HEK293 (cell line): Measurements from ENCODE around the gene DKK3.

ENCODE experiments used
- CTCF ChIA-PET: fragments of 350-600 bp; formaldehyde crosslinking; extraction: SDS; loops from one replicate; lab custom pipeline; 2021; ENCODE audit warnings: antibody characterized with exemption; lab: Yijun Ruan, JAX
- POLR2A ChIA-PET: fragments of 300-600 bp; formaldehyde crosslinking; extraction: SDS; loops from one replicate; lab custom pipeline; 2020; ENCODE audit warnings: antibody characterized with exemption, inconsistent platforms; lab: Yijun Ruan, JAX
- H3K27ac ChIP-seq: fragments of 200-500 bp; sonication (Bioruptor generic); 2 replicates; pipeline ENCODE4 v1.5.1; 2014; ENCODE audit warnings: low read depth, low read length, control low read depth, inconsistent platforms; ENCODE audit errors: extremely low read depth
- H3K36me3 ChIP-seq, 2 experiments: fragments of 200-500 bp in 1 of 2; sonication (Bioruptor generic) in 1 of 2; 1 replicate in 1 of 2; 2 replicates in 1 of 2; pipeline ENCODE4 v1.5.1; 2014 to 2017; ENCODE audit warnings: inconsistent platforms in 2 of 2, low read length in 2 of 2; ENCODE audit not compliant: control insufficient read depth in 2 of 2, insufficient read depth in 1 of 2
- H3K4me1 ChIP-seq: fragments of 200-500 bp; sonication (Bioruptor generic); 2 replicates; pipeline ENCODE4 v1.5.1; 2014; ENCODE audit warnings: mild to moderate bottlenecking, low read length, inconsistent platforms; ENCODE audit not compliant: control insufficient read depth, insufficient read depth
- H3K4me3 ChIP-seq: 2 replicates; pipeline ENCODE4 v1.5.1; 2011; ENCODE audit warnings: low read depth, mild to moderate bottlenecking, control low read depth, low read length, moderate library complexity
- H3K9me3 ChIP-seq: fragments of 200-500 bp; sonication (Bioruptor generic); 2 replicates; pipeline ENCODE4 v1.5.1; 2014; ENCODE audit warnings: low read depth, low read length, inconsistent platforms; ENCODE audit not compliant: control insufficient read depth, insufficient read depth
- GLIS1 ChIP-seq: fragments of 450-650 bp; formaldehyde crosslinking; IDR thresholded peaks from 2 replicates; pipeline ENCODE4 v1.5.1; 2016; ENCODE audit warnings: missing biosample characterization, missing genetic modification characterization
- MEIS1 ChIP-seq: sonication (generic); formaldehyde crosslinking; IDR thresholded peaks from 2 replicates; pipeline ENCODE4 v1.8.1; 2022; ENCODE audit warnings: missing genetic modification reagents, mild to moderate bottlenecking, borderline replicate concordance
- SP3 ChIP-seq: fragments of 450-650 bp; formaldehyde crosslinking; IDR thresholded peaks from 2 replicates; pipeline ENCODE4 v1.5.1; 2016; ENCODE audit warnings: missing biosample characterization, missing genetic modification characterization
- ZBTB1 ChIP-seq: fragments of 450-650 bp; formaldehyde crosslinking; IDR thresholded peaks from 2 replicates; pipeline ENCODE4 v1.5.1; 2016; ENCODE audit warnings: missing biosample characterization, missing genetic modification characterization
- ZNF10 ChIP-seq: fragments of 450-650 bp; formaldehyde crosslinking; IDR thresholded peaks from 2 replicates; pipeline ENCODE4 v1.5.1; 2017; ENCODE audit warnings: missing biosample characterization, missing genetic modification characterization
- ZNF174 ChIP-seq: fragments of 450-650 bp; formaldehyde crosslinking; IDR thresholded peaks from 2 replicates; pipeline ENCODE4 v1.5.0; 2017; ENCODE audit warnings: missing biosample characterization, mild to moderate bottlenecking, missing genetic modification characterization
- ZNF2 ChIP-seq: fragments of 450-650 bp; formaldehyde crosslinking; IDR thresholded peaks from 2 replicates; pipeline ENCODE4 v1.5.1; 2016; ENCODE audit warnings: missing biosample characterization, missing genetic modification characterization
- ZNF248 ChIP-seq: fragments of 450-650 bp; formaldehyde crosslinking; IDR thresholded peaks from 2 replicates; pipeline ENCODE4 v1.5.1; 2017; ENCODE audit warnings: missing biosample characterization, missing genetic modification characterization
- ZNF266 ChIP-seq: fragments of 450-650 bp; formaldehyde crosslinking; IDR thresholded peaks from 2 replicates; pipeline ENCODE4 v1.5.1; 2016; ENCODE audit warnings: missing biosample characterization, missing genetic modification characterization, low read depth
- ZNF350 ChIP-seq: fragments of 450-650 bp; formaldehyde crosslinking; IDR thresholded peaks from 2 replicates; pipeline ENCODE4 v1.5.0; 2017; ENCODE audit warnings: missing biosample characterization, mild to moderate bottlenecking, missing genetic modification characterization
- ZNF501 ChIP-seq: fragments of 450-650 bp; formaldehyde crosslinking; IDR thresholded peaks from 2 replicates; pipeline ENCODE4 v1.5.1; 2016; ENCODE audit warnings: missing biosample characterization, missing genetic modification characterization
- ZNF514 ChIP-seq: fragments of 450-650 bp; formaldehyde crosslinking; IDR thresholded peaks from 2 replicates; pipeline ENCODE4 v1.5.1; 2016; ENCODE audit warnings: missing biosample characterization, missing genetic modification characterization
- ZNF548 ChIP-seq: fragments of 450-650 bp; formaldehyde crosslinking; IDR thresholded peaks from 2 replicates; pipeline ENCODE4 v1.5.1; 2016; ENCODE audit warnings: missing biosample characterization, missing genetic modification characterization
- ZNF555 ChIP-seq: fragments of 450-650 bp; formaldehyde crosslinking; conservative IDR thresholded peaks from 2 replicates; pipeline ENCODE4 v1.5.1; 2017; ENCODE audit warnings: missing biosample characterization, mild to moderate bottlenecking, missing genetic modification characterization, inconsistent platforms
- ZNF654 ChIP-seq: fragments of 450-650 bp; formaldehyde crosslinking; IDR thresholded peaks from 2 replicates; pipeline ENCODE4 v1.5.1; 2016; ENCODE audit warnings: low read depth, missing biosample characterization, missing genetic modification characterization
- ZNF658 ChIP-seq: fragments of 450-650 bp; formaldehyde crosslinking; IDR thresholded peaks from 2 replicates; pipeline ENCODE4; 2016; ENCODE audit warnings: missing biosample characterization, missing genetic modification characterization
- ZNF768 ChIP-seq: fragments of 450-650 bp; formaldehyde crosslinking; IDR thresholded peaks from 2 replicates; pipeline ENCODE4 v1.5.1; 2018; ENCODE audit warnings: missing biosample characterization, mild to moderate bottlenecking, missing genetic modification characterization
- TF ChIP-seq, protein P1 (sequence below): fragments of 450-650 bp; formaldehyde crosslinking; IDR thresholded peaks from 2 replicates; pipeline ENCODE4 v1.5.1; 2016; ENCODE audit warnings: missing biosample characterization, missing genetic modification characterization
- TF ChIP-seq, protein P2 (sequence below): fragments of 450-650 bp; IDR thresholded peaks from 2 replicates; pipeline ENCODE4 v1.5.1; 2018; ENCODE audit warnings: missing biosample characterization, missing genetic modification characterization
- TF ChIP-seq, protein P3 (sequence below): fragments of 450-650 bp; formaldehyde crosslinking; IDR thresholded peaks from 2 replicates; pipeline ENCODE4 v1.5.1; 2016; ENCODE audit warnings: missing biosample characterization, missing genetic modification characterization
- TF ChIP-seq, protein P4 (sequence below): fragments of 450-650 bp; formaldehyde crosslinking; IDR thresholded peaks from 2 replicates; pipeline ENCODE4 v1.5.1; 2016; ENCODE audit warnings: missing biosample characterization, missing genetic modification characterization
- TF ChIP-seq, protein P5 (sequence below): fragments of 450-650 bp; formaldehyde crosslinking; IDR thresholded peaks from 2 replicates; pipeline ENCODE4 v1.5.1; 2016; ENCODE audit warnings: missing biosample characterization, missing genetic modification characterization

DKK3 gene

DNA sequence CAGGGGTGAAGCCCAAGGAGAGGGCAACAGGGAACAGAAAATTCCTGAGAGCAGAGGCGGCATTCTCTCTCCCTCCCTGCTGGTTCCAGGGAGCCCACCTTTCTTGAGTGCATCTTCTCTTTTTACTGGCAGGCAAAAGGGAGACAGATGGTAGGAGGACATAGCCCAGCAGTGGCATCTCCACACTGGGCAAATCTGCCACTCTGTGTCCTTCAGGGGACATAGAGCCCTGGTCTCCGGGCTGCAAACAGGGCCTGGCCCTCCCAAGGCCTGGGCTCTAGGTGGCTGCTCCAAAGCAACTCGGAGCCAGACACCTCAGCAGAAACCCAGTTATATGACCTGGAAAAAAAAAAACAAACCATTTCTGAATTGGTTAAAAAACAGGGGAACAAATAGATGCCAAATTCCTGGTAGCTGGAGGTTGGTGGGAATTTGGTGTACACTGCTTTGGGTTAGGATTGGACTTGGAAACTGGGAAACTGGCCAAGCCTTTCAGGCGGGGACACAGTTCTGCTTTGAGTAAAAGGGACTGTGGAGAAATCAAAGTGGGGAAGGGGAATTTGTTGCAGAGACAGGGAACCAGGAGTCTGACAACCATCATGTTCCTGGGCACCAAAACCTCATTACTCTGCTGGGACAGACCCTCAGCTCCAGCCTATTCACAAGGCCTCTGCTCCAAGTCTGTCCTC, 23.6 kb upstream of the DKK3 start:
- no peak for TF ChIP-seq ZNF654 (tag by site-specific recombination)
- no peak for TF ChIP-seq ZNF555 (tag by site-specific recombination)
- TF ChIP-seq ZNF174 (tag by site-specific recombination), result no peak
- TF ChIP-seq ZNF658 (tag by site-specific recombination), result no peak
- no peak for TF ChIP-seq ZNF350 (tag by site-specific recombination)
- TF ChIP-seq ZNF248 (tag by site-specific recombination), result no peak
- TF ChIP-seq ZBTB1, result no peak
- TF ChIP-seq, protein P1, sequence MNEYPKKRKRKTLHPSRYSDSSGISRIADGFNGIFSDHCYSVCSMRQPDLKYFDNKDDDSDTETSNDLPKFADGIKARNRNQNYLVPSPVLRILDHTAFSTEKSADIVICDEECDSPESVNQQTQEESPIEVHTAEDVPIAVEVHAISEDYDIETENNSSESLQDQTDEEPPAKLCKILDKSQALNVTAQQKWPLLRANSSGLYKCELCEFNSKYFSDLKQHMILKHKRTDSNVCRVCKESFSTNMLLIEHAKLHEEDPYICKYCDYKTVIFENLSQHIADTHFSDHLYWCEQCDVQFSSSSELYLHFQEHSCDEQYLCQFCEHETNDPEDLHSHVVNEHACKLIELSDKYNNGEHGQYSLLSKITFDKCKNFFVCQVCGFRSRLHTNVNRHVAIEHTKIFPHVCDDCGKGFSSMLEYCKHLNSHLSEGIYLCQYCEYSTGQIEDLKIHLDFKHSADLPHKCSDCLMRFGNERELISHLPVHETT, result no peak
- TF ChIP-seq, protein P2, sequence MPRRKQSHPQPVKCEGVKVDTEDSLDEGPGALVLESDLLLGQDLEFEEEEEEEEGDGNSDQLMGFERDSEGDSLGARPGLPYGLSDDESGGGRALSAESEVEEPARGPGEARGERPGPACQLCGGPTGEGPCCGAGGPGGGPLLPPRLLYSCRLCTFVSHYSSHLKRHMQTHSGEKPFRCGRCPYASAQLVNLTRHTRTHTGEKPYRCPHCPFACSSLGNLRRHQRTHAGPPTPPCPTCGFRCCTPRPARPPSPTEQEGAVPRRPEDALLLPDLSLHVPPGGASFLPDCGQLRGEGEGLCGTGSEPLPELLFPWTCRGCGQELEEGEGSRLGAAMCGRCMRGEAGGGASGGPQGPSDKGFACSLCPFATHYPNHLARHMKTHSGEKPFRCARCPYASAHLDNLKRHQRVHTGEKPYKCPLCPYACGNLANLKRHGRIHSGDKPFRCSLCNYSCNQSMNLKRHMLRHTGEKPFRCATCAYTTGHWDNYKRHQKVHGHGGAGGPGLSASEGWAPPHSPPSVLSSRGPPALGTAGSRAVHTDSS (tag by site-specific recombination), result no peak
- TF ChIP-seq, protein P3, sequence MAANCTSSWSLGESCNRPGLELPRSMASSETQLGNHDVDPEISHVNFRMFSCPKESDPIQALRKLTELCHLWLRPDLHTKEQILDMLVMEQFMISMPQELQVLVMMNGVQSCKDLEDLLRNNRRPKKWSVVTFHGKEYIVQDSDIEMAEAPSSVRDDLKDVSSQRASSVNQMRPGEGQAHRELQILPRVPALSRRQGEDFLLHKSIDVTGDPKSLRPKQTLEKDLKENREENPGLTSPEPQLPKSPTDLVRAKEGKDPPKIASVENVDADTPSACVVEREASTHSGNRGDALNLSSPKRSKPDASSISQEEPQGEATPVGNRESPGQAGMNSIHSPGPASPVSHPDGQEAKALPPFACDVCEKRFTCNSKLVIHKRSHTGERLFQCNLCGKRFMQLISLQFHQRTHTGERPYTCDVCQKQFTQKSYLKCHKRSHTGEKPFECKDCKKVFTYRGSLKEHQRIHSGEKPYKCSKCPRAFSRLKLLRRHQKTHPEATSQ (tag by site-specific recombination), result no peak
- Histone ChIP-seq H3K27ac (no peak overlapping the region), H3K4me3 (no peak overlapping the region), H3K36me3 (no peaks in the 10 kb centered on the region), H3K4me1 (no peaks in the 10 kb centered on the region), H3K9me3 (no peaks in the 10 kb centered on the region)
- CTCF ChIA-PET, result interaction anchor here (0.7 to 1.1 kb wide), 2 partner anchors 12 to 877 kb away, joined by 3 read pairs; no protein-coding TSS in a partner anchor
- POLR2A ChIA-PET, result no interaction called here

DNA sequence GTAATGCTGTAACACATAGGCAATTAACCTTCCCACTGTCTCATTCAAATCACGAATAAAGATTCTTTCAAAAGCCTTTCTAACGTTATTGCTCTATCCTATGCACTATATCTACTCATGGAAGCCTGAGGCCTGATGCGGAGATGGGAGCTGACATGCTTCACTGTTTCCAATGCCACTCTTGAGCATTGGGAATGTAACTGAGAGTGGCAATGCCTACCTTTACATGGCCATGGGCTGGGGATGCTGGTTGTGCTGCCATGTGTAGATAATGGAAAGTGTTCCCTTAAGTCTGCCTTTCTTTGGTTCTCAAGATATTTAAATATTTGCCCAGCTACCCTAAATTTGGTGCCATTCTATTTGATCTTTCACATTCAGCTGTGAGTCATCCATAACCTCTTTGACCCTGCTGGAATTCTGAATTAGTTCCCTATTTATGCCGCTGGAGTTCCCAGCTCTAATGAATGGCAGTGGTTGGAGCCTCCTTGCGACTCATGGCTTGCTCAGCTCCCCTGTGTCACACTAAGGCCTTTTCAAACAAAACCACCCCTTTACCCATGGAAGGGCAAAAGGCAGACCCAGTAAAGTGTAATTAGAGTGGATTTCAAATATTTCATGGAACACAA, 21.4 kb upstream of the DKK3 start:
- ChIA-PET POLR2A (no interaction called here), CTCF (interaction anchor here (0.7 kb wide), 1 partner anchor 118 kb away, joined by 3 read pairs; no protein-coding TSS in a partner anchor)

More for the DNA sequence above, 21.4 kb upstream of the DKK3 start:
- Histone ChIP-seq H3K4me1 (no peaks in the 10 kb centered on the region), H3K4me3 (no peak overlapping the region), H3K27ac (no peak overlapping the region), H3K9me3 (no peaks in the 10 kb centered on the region), H3K36me3 (no peaks in the 10 kb centered on the region)
- no peak for TF ChIP-seq ZNF514
- TF ChIP-seq, protein P4, sequence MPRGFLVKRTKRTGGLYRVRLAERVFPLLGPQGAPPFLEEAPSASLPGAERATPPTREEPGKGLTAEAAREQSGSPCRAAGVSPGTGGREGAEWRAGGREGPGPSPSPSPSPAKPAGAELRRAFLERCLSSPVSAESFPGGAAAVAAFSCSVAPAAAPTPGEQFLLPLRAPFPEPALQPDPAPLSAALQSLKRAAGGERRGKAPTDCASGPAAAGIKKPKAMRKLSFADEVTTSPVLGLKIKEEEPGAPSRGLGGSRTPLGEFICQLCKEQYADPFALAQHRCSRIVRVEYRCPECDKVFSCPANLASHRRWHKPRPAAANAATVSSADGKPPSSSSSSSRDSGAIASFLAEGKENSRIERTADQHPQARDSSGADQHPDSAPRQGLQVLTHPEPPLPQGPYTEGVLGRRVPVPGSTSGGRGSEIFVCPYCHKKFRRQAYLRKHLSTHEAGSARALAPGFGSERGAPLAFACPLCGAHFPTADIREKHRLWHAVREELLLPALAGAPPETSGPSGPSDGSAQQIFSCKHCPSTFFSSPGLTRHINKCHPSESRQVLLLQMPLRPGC (tag by site-specific recombination), result no peak
- TF ChIP-seq MEIS1, result no peak
- no peak for TF ChIP-seq ZNF768 (tag by site-specific recombination)
- TF ChIP-seq ZNF266 (tag by site-specific recombination), result no peak
- TF ChIP-seq, protein P5, sequence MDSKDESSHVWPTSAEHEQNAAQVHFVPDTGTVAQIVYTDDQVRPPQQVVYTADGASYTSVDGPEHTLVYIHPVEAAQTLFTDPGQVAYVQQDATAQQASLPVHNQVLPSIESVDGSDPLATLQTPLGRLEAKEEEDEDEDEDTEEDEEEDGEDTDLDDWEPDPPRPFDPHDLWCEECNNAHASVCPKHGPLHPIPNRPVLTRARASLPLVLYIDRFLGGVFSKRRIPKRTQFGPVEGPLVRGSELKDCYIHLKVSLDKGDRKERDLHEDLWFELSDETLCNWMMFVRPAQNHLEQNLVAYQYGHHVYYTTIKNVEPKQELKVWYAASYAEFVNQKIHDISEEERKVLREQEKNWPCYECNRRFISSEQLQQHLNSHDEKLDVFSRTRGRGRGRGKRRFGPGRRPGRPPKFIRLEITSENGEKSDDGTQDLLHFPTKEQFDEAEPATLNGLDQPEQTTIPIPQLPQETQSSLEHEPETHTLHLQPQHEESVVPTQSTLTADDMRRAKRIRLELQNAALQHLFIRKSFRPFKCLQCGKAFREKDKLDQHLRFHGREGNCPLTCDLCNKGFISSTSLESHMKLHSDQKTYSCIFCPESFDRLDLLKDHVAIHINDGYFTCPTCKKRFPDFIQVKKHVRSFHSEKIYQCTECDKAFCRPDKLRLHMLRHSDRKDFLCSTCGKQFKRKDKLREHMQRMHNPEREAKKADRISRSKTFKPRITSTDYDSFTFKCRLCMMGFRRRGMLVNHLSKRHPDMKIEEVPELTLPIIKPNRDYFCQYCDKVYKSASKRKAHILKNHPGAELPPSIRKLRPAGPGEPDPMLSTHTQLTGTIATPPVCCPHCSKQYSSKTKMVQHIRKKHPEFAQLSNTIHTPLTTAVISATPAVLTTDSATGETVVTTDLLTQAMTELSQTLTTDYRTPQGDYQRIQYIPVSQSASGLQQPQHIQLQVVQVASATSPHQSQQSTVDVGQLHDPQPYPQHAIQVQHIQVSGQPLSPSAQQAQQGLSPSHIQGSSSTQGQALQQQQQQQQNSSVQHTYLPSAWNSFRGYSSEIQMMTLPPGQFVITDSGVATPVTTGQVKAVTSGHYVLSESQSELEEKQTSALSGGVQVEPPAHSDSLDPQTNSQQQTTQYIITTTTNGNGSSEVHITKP, result no peak
- TF ChIP-seq ZNF501 (tag by site-specific recombination), result no peak
- no peak for TF ChIP-seq ZNF10 (tag by site-specific recombination)
- TF ChIP-seq GLIS1, result no peak
- no peak for TF ChIP-seq ZNF548
- TF ChIP-seq, protein P3 (tag by site-specific recombination), result no peak
- no peak for TF ChIP-seq SP3
- TF ChIP-seq ZNF2, result no peak
